Stomach (tissue), 4 donors: ENCODE results near the gene PLXNA1.

Experiments
- CTCF ChIP-seq, 7 experiments: fragments of 450-650 bp in 4 of 7; fragments of 200-600 bp in 3 of 7; sonication (generic) in 3 of 7; IDR thresholded peaks; one replicate each; pipeline ENCODE4 v1.5.1; 2016 to 2019; ENCODE audit warnings: antibody characterized with exemption in 7 of 7, control low read depth in 2 of 7, mild to moderate bottlenecking in 1 of 7
- POLR2AphosphoS5 ChIP-seq, 3 donors: sonication (generic); formaldehyde crosslinking; IDR thresholded peaks; one replicate each; pipeline ENCODE4 v1.6.1; 2016; ENCODE audit warnings: antibody characterized with exemption in 3 of 3

GRCh38 chr3:126972866-126973265, 10.0 kb upstream of the PLXNA1 start:
- TF ChIP-seq POLR2AphosphoS5 (IDR thresholded peaks at IDR 0.05): no peak
- TF ChIP-seq CTCF (IDR thresholded peaks at IDR 0.05): no peak
